ENCODE measurements around the gene CEP120.
"Not testable (repeated sequence)": the region's sequence is repeated elsewhere in the genome, so short reads cannot be mapped to it uniquely, and the experiment has no call there.

The CEP120 gene

DNA sequence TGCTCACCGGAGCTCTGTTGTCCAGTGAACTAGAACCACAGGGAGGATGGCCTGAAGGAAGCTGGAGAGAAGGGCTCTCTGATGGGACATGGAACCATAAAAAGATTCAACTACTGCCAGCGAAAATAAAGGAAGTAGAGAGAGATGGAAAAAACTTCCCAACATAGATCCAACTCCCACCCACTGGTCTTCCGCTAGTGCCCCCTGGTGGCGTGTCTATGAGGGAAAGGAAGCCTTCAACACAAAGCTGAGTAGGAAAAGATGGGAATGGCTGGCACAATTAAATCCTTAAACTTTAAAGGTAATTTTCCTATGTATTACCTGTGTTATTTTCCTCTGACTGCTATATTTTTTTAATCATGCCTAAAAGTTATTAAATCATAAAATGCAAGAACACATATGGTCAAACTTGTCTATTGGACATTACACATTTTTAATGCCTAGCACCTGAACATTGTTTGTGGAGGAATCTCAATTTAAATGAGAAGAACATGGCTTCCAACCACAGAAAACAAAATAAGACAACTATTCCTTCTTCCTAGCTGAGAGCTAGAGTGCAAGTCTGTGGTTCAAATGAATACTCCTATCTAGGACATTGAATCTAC, 51.5 kb downstream of the CEP120 start:
- peak; percentile 16 for DNase-seq

DNA sequence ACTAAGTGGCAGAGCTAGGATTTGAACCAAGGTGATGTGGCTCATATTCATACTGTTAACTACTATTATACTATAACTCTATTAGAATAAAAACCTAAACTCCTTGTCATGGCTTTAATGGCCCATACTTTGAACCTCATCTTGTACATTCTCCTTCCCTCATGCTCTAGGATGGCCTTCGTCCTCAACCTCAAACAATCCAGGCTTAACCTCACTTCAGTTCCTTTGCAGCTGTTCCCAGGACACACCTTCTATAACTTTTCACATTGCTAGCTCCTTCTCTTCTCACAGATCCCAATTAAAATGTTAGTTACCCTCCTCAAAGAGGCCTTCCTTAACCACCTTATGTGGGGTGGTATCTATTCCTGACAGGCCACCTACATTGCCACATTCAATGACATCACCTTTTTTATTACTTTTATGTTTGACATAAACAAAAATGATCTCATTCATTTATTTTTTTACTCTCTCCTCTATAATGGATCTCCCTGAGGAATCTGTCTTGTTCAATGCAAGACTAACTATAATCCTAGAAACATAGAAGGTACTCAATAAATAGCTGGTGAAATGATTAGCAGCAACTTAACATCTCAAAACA, 53.7 kb downstream of the CEP120 start:
- no peak for DNase-seq

DNA sequence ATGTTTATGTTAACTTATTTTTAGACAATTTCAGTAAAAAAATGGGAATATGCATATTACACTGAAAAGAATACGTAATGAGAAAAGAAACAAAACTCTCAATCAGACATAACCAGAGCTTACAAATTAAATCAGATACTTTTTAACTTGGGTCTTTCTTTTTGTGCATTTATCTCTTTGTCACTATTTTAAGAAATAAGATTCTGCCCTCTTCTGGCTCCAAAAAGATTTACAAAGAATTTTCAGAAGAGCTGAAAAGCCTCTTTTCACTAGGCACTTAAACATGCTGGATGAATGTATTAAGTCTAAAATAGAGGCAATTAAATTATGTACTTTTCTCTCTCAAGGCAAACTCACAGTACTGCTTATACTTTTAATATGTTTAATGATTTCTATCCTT, 55.5 kb downstream of the CEP120 start:
- DNase-seq: peak; percentile 5

DNA sequence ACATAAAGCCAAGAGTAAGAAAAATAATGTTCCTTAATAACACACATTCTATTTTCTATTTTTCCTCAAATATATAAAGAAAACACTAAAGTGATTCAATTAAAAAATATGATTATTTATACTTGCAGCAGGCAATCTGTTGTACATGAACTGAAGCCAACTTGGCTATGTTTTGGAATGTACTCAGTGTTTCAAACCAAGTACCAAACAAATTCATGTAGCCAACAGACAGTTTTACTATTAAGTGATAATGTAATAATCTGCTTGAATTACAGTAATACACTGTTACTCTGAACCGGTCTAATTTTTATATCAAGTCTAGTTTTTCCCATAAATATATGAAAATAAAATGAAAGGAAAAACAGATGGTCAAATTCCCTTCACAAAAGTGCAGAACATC, 58.0 kb downstream of the CEP120 start:
- DNase-seq: no peak

GRCh38 chr5:123364441-123365155, 58.6 kb downstream of the CEP120 start:
- DNase-seq: no peak

DNA sequence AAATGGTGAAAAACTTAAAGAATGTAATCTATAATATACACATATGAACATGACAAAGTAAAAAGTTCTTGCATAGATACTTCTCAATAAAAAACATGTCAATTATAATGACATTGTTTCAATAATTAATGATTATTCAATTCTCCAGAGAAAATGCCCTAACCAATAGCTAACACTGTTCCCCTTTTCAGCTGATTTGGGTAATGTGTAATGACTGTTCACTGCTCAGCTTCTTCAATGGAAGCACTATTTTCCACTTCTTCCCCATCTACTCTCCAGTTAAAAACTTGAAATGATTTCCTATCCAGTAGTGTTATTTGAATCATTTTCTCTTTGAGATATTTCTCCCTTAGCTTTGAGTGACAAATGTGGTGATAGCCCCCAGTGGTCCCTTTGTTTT, 62.3 kb downstream of the CEP120 start:
- DNase-seq: no peak

- no peak for DNase-seq
Measured at GRCh38 chr5:123360201-123360571, 63.0 kb downstream of the CEP120 start.

DNA sequence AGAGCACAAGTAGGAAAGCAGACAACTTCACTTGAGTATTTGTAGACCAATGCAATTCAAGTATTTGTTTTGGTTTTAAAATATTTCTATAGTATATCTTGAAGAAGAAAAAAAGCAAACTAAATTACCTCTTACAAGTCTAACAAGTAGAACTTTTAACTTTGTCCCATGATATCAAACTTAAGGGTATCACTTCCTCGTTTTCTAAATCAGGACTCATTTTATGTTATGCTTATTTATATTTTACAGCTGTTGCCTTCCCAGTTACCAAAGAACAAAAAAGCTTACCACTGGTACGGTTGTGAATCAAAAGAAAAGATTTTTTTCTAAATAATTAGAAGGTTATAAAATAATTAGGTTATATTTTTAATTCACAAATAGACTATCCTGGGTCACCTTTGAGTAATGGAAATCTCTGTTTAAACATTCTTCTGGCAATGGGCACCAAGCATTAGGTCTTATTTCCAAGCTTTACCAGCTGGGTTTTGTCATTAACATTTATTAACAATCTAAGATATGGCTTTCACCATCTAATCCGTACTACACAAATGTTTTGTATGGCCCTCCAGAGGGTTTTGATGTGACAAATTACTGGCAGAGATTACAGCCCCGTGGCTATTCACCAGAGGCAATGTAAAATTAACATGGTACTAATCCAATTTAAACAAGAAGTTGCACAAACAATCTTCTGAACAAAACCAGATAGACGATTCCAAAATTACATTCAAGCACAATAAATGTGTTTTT, 63.6 kb downstream of the CEP120 start:
- no peak for DNase-seq

- no peak for DNase-seq
Measured at GRCh38 chr5:123358751-123359150, 64.5 kb downstream of the CEP120 start.

DNA sequence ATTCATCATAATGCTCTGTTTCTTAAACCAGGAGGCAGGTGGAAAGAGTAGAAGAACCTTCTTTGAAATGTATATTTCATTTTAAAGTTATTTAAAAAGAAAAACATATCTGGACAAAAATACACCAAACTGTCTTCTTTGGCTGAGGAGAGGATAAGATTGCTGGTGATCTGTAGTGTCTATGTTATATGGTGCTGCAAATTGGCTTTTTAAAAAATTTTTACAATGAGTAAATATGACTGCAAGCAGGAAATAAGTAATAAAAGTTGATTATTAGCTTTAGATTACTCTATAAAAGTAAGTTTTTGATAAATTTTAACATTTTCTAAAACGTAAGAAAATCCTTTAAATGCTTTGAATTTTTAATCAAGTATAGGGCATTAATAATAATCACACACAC, 64.9 kb downstream of the CEP120 start:
- no peak for DNase-seq

DNA sequence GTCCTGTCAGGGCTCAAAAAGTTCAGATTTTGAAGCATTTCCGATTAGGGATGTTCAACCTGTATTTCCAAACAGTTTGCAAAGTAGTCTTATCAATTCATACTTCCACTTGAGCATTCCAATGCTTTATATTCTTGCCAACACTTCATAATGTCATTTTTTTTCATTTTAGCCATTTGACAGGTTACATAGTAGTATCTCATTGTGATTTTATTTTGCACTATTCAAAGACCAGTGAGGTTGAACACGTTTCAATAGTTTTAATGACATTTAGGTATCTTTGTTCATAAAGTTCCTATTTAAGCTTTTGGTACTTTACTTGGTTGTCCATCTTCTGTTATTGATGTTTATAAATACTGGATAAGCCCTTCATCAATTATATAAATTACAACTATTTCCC, 71.4 kb downstream of the CEP120 start:
- no peak for DNase-seq

DNA sequence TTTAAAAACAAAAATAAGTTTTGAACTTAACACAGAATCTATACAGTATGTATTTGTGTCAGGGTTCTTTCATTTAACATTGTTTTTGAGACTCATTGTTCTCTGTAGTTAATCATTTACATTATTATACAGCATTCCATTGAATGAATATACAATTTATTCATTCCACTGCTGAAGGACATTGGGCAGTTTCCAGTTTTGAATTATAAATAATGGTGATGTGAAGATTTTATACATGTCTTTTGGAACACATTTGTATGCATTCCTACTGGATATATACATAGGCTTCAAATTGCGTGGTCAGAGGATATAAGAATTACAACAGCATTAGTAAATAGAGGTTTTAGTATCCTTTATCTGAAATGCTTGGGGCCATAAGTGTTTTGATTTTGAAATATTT, 72.0 kb downstream of the CEP120 start:
- DNase-seq: no peak

DNA sequence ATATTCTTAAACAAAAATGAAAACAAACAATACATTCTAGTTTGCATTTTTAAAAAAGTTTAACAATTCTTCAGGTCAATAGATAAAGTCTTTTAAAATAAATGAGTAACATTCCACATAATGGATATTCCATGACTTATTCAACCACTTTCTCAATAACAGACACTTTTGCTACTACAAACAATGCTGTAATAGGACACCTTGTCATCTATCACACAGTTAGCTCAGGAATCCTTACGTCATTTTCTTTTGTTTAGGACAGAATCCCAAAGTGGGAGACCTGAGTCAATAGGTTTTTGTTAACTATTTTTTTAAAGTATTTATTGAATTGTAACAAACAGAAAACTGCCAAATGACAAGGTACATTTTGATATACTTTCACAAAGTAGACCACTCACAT, 72.5 kb downstream of the CEP120 start:
- no peak for DNase-seq

DNA sequence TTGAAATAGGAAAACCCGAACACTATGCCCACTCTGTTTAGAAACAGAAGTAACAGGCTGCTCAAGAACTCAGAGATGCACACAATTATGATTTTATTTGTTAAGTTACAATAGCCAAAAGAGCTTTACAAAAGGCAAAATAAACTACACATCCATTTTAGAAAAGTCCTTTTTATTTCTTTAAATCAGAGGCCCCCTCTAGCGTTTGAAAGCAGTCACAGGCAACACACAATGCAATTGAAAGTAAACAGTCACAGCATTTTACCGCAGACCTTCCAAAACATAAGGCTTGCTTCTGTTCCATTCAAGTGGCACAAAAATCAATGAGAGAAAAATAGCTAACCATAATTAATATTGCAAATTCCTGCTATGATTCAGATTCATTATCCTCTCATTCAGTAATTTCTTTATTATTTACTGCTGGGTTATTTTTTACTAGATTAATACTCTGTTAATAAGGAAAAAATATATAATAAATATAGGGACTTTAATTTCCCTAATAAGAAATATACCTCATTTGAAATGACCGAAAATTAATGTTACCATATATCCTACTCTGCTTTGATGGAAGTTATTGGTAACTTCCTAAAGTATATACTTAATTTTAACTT, 78.3 kb downstream of the CEP120 start:
- DNase-seq: peak; percentile 9

DNA sequence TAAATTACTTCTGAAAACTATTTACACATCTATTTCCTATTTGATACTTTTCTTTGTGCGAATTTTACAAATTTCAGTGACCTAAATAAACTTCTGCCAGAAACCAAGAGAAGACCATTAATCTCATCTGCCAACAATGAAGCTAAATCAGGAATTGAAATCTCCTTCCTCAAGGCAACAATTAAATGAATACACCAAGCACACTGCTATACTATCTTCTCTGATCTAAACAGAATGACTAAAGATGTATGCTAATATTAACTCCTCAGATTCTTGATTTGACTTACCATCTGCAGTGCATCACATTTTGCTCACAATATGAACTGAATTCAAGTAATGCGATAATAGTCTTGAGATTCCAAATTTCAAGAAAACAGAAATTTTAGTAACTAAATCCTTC, 82.3 kb downstream of the CEP120 start:
- no peak for DNase-seq

- DNase-seq: not testable (repeated sequence)
Measured at GRCh38 chr5:123308377-123308776, 114.8 kb downstream of the CEP120 start.

DNA sequence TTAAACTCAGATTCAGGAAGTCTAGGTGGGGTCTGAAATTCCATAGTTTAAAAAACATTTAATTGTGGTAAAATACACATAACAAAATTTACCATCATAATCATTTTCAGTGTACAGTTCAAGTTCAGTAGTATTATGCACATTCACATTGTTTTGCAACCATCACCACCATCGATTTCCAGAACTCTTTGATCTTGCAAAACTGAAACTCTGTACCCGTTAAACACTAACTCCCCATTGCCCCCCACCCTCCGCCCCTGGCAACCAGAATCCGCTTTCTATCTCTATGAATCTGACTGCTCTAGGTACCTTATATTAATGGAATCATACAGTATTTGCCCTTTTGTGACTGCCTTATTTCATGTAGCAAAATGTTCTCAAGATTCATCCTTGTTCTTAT, 117.5 kb downstream of the CEP120 start:
- DNase-seq: no peak

DNA sequence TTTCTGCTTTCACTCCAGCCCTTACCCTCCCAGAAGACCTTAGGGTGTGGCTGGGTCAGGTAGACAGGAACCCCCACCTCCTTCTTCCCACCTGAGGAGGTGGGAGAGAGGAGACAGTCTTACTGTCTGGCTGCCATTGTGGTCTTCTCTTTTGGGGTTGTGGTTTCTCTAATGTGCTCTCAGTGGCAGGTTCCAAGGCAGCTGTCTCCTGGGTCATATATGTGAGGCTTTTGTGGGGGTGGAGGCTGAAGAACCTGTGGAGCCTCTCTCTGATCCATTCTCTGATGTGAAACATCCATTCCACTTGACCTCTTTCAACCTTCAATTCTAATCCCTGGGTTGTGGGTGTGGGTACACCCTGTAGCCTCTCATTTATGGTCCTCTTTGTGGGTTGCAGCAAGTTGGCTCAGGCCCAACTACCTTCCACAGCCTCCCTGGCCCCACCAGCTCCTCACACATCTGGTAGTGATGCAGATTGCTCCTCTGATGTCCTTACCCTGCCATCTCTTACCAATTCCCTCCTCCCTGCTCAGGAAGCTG, 118.4 kb downstream of the CEP120 start:
- DNase-seq: no peak

DNA sequence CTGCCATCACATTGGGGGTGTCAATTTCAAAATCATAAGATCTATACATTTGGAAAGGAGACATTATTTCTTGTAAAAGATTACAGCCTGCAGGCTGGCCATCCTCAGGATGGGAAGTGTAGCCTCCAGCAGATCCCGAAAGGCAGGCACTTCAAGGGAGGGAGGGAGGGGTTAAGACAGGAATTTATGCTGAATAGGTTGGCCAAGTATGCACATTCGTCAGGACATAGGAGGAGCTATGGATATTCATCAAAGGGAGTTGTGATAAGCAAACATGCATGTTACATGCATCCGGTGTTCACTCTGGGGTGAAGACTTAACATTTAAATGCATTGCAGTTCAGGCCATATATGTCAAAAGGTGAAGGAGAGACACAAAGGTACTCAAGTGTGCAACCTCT, 119.4 kb downstream of the CEP120 start:
- DNase-seq: no peak

DNA sequence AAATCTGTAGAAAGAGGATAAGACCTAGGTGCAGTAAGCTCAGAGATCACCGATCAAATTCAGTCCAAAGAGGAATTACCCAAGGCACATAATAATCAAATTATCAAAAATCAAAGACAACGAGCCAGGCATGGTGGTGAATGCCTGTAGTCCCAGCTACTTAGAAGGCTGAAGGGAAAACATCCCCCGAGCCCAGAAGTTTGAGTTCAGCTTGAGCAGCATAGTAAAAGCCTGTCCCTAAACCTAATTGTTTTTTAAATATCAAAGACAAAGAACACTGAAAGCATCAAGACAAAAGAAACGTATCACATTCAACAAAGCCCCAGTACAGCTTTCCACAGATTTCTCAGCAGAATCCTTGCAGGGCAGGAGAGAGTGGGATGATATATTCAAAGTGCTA, 122.9 kb downstream of the CEP120 start:
- no peak for DNase-seq

- no peak for DNase-seq
Measured at GRCh38 chr5:123299136-123299535, 124.1 kb downstream of the CEP120 start.

- no peak for DNase-seq
Measured at GRCh38 chr5:123298335-123299030, 124.7 kb downstream of the CEP120 start.

GRCh38 chr5:123297866-123298265, 125.3 kb downstream of the CEP120 start:
- DNase-seq: peak; percentile 0

Measured in inflammatory macrophage treated with lipopolysaccharide for 4 hours (primary cell).